Mesenchymal stem cell (in vitro differentiated cells and primary cell): ENCODE results near the gene ASPG.

Source experiments
- DNase-seq: peaks from one replicate; pipeline ENCODE4 v3.0.0-alpha.2; 2013
- H2AFZ ChIP-seq: one replicate; pipeline ENCODE4 v1.6.1; 2013; ENCODE audit warnings: low read depth, mild to moderate bottlenecking, control low read depth, inconsistent platforms, low read length, moderate library complexity
- H2AK5ac ChIP-seq: 2 replicates; pipeline ENCODE4 v1.6.1; 2013; ENCODE audit warnings: low read length, moderate library complexity, mild to moderate bottlenecking, inconsistent platforms; ENCODE audit not compliant: severe bottlenecking
- H2BK120ac ChIP-seq: one replicate; pipeline ENCODE4 v1.6.1; 2013; ENCODE audit warnings: low read depth, mild to moderate bottlenecking, inconsistent platforms, low read length, moderate library complexity
- H2BK12ac ChIP-seq, 2 experiments: one replicate each; pipeline ENCODE4 v1.6.1; 2013; ENCODE audit warnings: inconsistent platforms in 2 of 2, low read length in 2 of 2, mild to moderate bottlenecking in 2 of 2, moderate library complexity in 2 of 2, control low read depth in 1 of 2
- H2BK15ac ChIP-seq: one replicate; pipeline ENCODE4 v1.6.1; 2013; ENCODE audit warnings: mild to moderate bottlenecking, low read depth, inconsistent platforms; ENCODE audit not compliant: poor library complexity, severe bottlenecking
- H2BK5ac ChIP-seq: 2 replicates; pipeline ENCODE4 v1.6.1; 2013; ENCODE audit warnings: low read depth, mild to moderate bottlenecking, low read length, control low read depth, inconsistent platforms; ENCODE audit not compliant: poor library complexity, severe bottlenecking
- H3K14ac ChIP-seq, 2 experiments: one replicate each; pipeline ENCODE4 v1.6.1; 2013; ENCODE audit warnings: inconsistent platforms in 2 of 2, low read length in 2 of 2, control low read depth in 1 of 2, mild to moderate bottlenecking in 1 of 2, moderate library complexity in 1 of 2
- H3K18ac ChIP-seq, 2 experiments: one replicate each; pipeline ENCODE4 v1.6.1; 2013; ENCODE audit warnings: inconsistent platforms in 2 of 2, low read length in 2 of 2, control low read depth in 1 of 2, low read depth in 1 of 2, mild to moderate bottlenecking in 1 of 2
- H3K23ac ChIP-seq, 2 experiments: one replicate each; pipeline ENCODE4 v1.6.1; 2013; ENCODE audit warnings: inconsistent platforms in 2 of 2, low read length in 2 of 2, mild to moderate bottlenecking in 2 of 2, moderate library complexity in 2 of 2, control low read depth in 1 of 2
- H3K27ac ChIP-seq: 2 replicates; pipeline ENCODE4 v1.5.1; 2013; ENCODE audit warnings: mild to moderate bottlenecking, moderate library complexity, low read length, control low read depth, inconsistent platforms; ENCODE audit not compliant: poor library complexity, severe bottlenecking
- H3K27me3 ChIP-seq, 2 experiments: 2 replicates each; pipeline versions ENCODE4 v1.6.1 to v1.7.0; 2013; ENCODE audit warnings: low read length in 2 of 2, mild to moderate bottlenecking in 2 of 2, moderate library complexity in 2 of 2, control low read depth in 1 of 2, inconsistent platforms in 1 of 2; ENCODE audit not compliant: control insufficient read depth in 1 of 2, insufficient read depth in 1 of 2
- H3K36me3 ChIP-seq, 2 experiments: 2 replicates each; pipeline versions ENCODE4 v1.6.1 to v1.7.0; 2013; ENCODE audit warnings: low read length in 2 of 2, control low read depth in 1 of 2, inconsistent platforms in 1 of 2, low read depth in 1 of 2, mild to moderate bottlenecking in 1 of 2; ENCODE audit not compliant: insufficient read depth in 2 of 2, control insufficient read depth in 1 of 2
- H3K4ac ChIP-seq, 2 experiments: one replicate each; pipeline ENCODE4 v1.6.1; 2013; ENCODE audit warnings: inconsistent platforms in 2 of 2, low read length in 2 of 2, mild to moderate bottlenecking in 2 of 2, moderate library complexity in 2 of 2, control low read depth in 1 of 2, low read depth in 1 of 2
- H3K4me1 ChIP-seq: 2 replicates; pipeline ENCODE4 v1.6.1; 2013; ENCODE audit warnings: low read depth, low read length, control low read depth; ENCODE audit not compliant: control insufficient read depth, insufficient read depth
- H3K4me2 ChIP-seq: 2 replicates; pipeline ENCODE4 v1.6.1; 2013; ENCODE audit warnings: low read length, mild to moderate bottlenecking, inconsistent platforms; ENCODE audit not compliant: poor library complexity, severe bottlenecking
- H3K4me3 ChIP-seq, 2 experiments: 2 replicates each; pipeline versions ENCODE4 v1.5.1 to v1.7.0; 2013; ENCODE audit warnings: low read length in 2 of 2, mild to moderate bottlenecking in 2 of 2, control low read depth in 1 of 2, low read depth in 1 of 2; ENCODE audit not compliant: insufficient read depth in 1 of 2
- H3K79me1 ChIP-seq: replicated peaks from 2 replicates; pipeline ENCODE4 v1.6.1; 2013; ENCODE audit warnings: mild to moderate bottlenecking, control low read depth, low read length, inconsistent platforms; ENCODE audit not compliant: poor library complexity, severe bottlenecking
- H3K9ac ChIP-seq: 2 replicates; pipeline ENCODE4 v1.7.0; 2013; ENCODE audit warnings: mild to moderate bottlenecking, low read length, moderate library complexity
- H3K9me3 ChIP-seq: 2 replicates; pipeline ENCODE4 v1.7.0; 2013; ENCODE audit warnings: mild to moderate bottlenecking, low read length; ENCODE audit not compliant: control insufficient read depth
- H4K8ac ChIP-seq: one replicate; pipeline ENCODE4 v1.6.1; 2013; ENCODE audit warnings: inconsistent platforms, mild to moderate bottlenecking, low read length, moderate library complexity
- H4K91ac ChIP-seq: one replicate; pipeline ENCODE4 v1.6.1; 2013; ENCODE audit warnings: mild to moderate bottlenecking, low read length, inconsistent platforms
- WGBS: methylation state at CpG from one replicate; pipeline ENCODE4 v1.1.7; 2013; ENCODE audit warnings: mixed read lengths; 5-methylcytosine and 5-hydroxymethylcytosine counted together

Gene ASPG

GRCh38 chr14:104119119-104119487 is 33.6 kb downstream of the ASPG start:
- H3K27ac ChIP-seq = no peak overlapping the region
- H3K9ac ChIP-seq = no peak overlapping the region
- H2BK15ac ChIP-seq = no peak overlapping the region
- no peak overlapping the region for H2BK5ac ChIP-seq
- H3K9me3 ChIP-seq = peaks cover 21% of the 10 kb centered on the region
- peaks cover 0 to 3% of the 10 kb centered on the region in 2 experiments for H3K36me3 ChIP-seq
- H2AFZ ChIP-seq = no peak overlapping the region
- H3K4ac ChIP-seq = no peak overlapping the region
- peaks cover 6% of the 10 kb centered on the region for H3K4me1 ChIP-seq
- H3K27me3 ChIP-seq = peaks cover 55% of the 10 kb centered on the region in 2 experiments
- H3K14ac ChIP-seq = no peak overlapping the region
- no peaks in the 10 kb centered on the region for H3K79me1 ChIP-seq
- H3K4me2 ChIP-seq = no peak overlapping the region
- no peak overlapping the region for H2BK120ac ChIP-seq
- 78% methylated on average over 3 of the region's 3 CpGs for WGBS
- no peak overlapping the region for H2AK5ac ChIP-seq
- no peak overlapping the region for H3K4me3 ChIP-seq
- H4K8ac ChIP-seq = no peak overlapping the region
- H3K18ac ChIP-seq = no peak overlapping the region
- H2BK12ac ChIP-seq = no peak overlapping the region
- H3K23ac ChIP-seq = no peak overlapping the region
- peak overlapping the region; percentile 39 for H4K91ac ChIP-seq
- no peak for DNase-seq

GRCh38 chr14:104119488-104120251 is 34.2 kb downstream of the ASPG start:
- Histone ChIP-seq H3K4me1 (peaks cover 6% of the 10 kb centered on the region), H3K14ac (peak overlapping the region in 1 of 2 experiments; percentile 37), H2BK5ac (no peak overlapping the region), H3K4me2 (no peak overlapping the region), H2BK15ac (no peak overlapping the region), H3K9me3 (peaks cover 26% of the 10 kb centered on the region), H2BK12ac (no peak overlapping the region), H3K4me3 (no peak overlapping the region), H3K9ac (no peak overlapping the region), H2AK5ac (no peak overlapping the region), H2AFZ (no peak overlapping the region), H3K18ac (no peak overlapping the region), H3K36me3 (peaks cover 0 to 3% of the 10 kb centered on the region in 2 experiments), H4K91ac (peak overlapping the region; percentile 39), H3K4ac (no peak overlapping the region), H4K8ac (no peak overlapping the region), H3K27ac (no peak overlapping the region), H3K23ac (no peak overlapping the region), H3K27me3 (peaks cover 49 to 52% of the 10 kb centered on the region in 2 experiments), H2BK120ac (no peak overlapping the region), H3K79me1 (no peaks in the 10 kb centered on the region)
- DNase-seq = no peak
- WGBS = 70% methylated on average over 16 of the region's 18 CpGs

DNA sequence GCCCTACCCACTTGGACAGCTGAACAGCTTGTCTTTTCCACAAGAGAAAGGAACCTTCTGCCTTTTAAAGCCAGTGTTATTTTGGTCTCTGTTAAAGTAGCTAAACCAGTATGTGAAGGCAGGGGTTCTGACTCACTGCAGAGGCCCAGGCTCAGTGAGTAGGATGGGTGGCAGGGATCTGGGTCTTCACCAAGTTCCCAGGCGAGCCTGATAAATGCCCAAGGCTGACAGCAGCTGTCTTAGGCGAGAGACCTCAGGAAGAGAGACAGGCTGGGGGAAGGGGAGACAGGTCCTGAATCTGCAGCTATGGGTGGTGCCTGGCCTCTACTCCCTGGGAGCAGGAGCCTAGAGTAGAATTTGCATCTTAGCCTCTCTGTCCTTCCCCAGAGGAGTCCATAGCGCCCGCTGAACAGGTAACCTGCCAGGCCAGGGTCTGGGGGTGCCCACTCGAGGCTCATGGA is 34.8 kb downstream of the ASPG start:
- H4K8ac ChIP-seq = no peak overlapping the region
- H3K4me2 ChIP-seq = no peak overlapping the region
- peaks cover 6% of the 10 kb centered on the region for H3K4me1 ChIP-seq
- no peak overlapping the region for H2BK15ac ChIP-seq
- no peak for DNase-seq
- no peak overlapping the region for H3K18ac ChIP-seq
- H2BK12ac ChIP-seq = no peak overlapping the region
- H4K91ac ChIP-seq = no peak overlapping the region
- no peak overlapping the region for H2BK5ac ChIP-seq
- peaks cover 0 to 3% of the 10 kb centered on the region in 2 experiments for H3K36me3 ChIP-seq
- no peak overlapping the region for H3K4ac ChIP-seq
- H3K27me3 ChIP-seq = peaks cover 43 to 46% of the 10 kb centered on the region in 2 experiments
- H3K4me3 ChIP-seq = no peak overlapping the region
- H2AK5ac ChIP-seq = no peak overlapping the region
- WGBS = 68% methylated on average over 5 of the region's 5 CpGs
- no peak overlapping the region for H2AFZ ChIP-seq
- H3K79me1 ChIP-seq = no peaks in the 10 kb centered on the region
- H3K23ac ChIP-seq = no peak overlapping the region
- no peak overlapping the region for H3K27ac ChIP-seq
- H3K14ac ChIP-seq = no peak overlapping the region
- peaks cover 32% of the 10 kb centered on the region for H3K9me3 ChIP-seq
- H2BK120ac ChIP-seq = no peak overlapping the region
- H3K9ac ChIP-seq = no peak overlapping the region

- peaks cover 37% of the 10 kb centered on the region for H3K9me3 ChIP-seq
- no peak overlapping the region for H2AK5ac ChIP-seq
- no peak overlapping the region for H3K18ac ChIP-seq
- no peak overlapping the region for H3K14ac ChIP-seq
- no peak for DNase-seq
- no peak overlapping the region for H2BK5ac ChIP-seq
- H3K36me3 ChIP-seq = peaks cover 0 to 3% of the 10 kb centered on the region in 2 experiments
- no peak overlapping the region for H2BK15ac ChIP-seq
- peaks cover 6% of the 10 kb centered on the region for H3K4me1 ChIP-seq
- H3K27me3 ChIP-seq = peaks cover 35 to 38% of the 10 kb centered on the region in 2 experiments
- WGBS = 78% methylated on average over 5 of the region's 5 CpGs
- no peaks in the 10 kb centered on the region for H3K79me1 ChIP-seq
- no peak overlapping the region for H3K4ac ChIP-seq
- H3K9ac ChIP-seq = no peak overlapping the region
- H4K8ac ChIP-seq = no peak overlapping the region
- no peak overlapping the region for H3K4me2 ChIP-seq
- no peak overlapping the region for H2AFZ ChIP-seq
- no peak overlapping the region for H3K23ac ChIP-seq
- H3K4me3 ChIP-seq = no peak overlapping the region
- no peak overlapping the region for H4K91ac ChIP-seq
- no peak overlapping the region for H2BK12ac ChIP-seq
- H2BK120ac ChIP-seq = no peak overlapping the region
- H3K27ac ChIP-seq = no peak overlapping the region
These were observed 35.6 kb downstream of the ASPG start for GRCh38 chr14:104121142-104121541.
